GM12875 (cell line): ENCODE measurements around the gene SLX4.

Experiments
- H3K4me3 ChIP-seq: one replicate; pipeline ENCODE4 v1.5.1; 2011; ENCODE audit warnings: low read depth, low read length, control low read depth
- TF ChIP-seq, protein P1 (sequence below): IDR thresholded peaks from 2 replicates; pipeline ENCODE4 v1.5.1; 2011; ENCODE audit warnings: low read depth, mild to moderate bottlenecking, control low read depth, inconsistent platforms, low read length, moderate library complexity, borderline replicate concordance; ENCODE audit not compliant: insufficient read depth

The SLX4 gene

DNA sequence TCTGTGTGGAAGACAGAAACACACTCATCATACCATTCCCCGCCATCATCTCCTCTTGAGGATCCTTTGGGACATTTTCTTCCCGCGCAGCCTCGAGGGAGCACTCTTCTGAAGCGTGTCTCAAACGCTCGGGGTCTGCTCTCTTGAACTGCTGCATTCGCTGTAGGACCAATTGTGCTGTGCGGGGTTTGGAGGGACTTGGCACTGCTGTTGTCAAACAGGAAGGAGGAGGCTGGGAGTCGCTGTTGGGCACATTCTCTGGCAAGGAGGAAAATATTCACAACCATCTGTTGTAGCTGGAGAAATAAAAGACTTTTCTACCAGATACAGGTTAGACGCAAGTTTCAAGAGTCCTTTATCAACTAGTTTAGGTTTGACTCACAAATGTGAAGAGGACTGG lies 5.0 kb downstream of the SLX4 start:
- TF ChIP-seq, protein P1, sequence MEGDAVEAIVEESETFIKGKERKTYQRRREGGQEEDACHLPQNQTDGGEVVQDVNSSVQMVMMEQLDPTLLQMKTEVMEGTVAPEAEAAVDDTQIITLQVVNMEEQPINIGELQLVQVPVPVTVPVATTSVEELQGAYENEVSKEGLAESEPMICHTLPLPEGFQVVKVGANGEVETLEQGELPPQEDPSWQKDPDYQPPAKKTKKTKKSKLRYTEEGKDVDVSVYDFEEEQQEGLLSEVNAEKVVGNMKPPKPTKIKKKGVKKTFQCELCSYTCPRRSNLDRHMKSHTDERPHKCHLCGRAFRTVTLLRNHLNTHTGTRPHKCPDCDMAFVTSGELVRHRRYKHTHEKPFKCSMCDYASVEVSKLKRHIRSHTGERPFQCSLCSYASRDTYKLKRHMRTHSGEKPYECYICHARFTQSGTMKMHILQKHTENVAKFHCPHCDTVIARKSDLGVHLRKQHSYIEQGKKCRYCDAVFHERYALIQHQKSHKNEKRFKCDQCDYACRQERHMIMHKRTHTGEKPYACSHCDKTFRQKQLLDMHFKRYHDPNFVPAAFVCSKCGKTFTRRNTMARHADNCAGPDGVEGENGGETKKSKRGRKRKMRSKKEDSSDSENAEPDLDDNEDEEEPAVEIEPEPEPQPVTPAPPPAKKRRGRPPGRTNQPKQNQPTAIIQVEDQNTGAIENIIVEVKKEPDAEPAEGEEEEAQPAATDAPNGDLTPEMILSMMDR, result no peak
- no peak overlapping the region for H3K4me3 ChIP-seq

GRCh38 chr16:3602320-3602653 lies 9.1 kb downstream of the SLX4 start:
- TF ChIP-seq, protein P1, result no peak
- H3K4me3 ChIP-seq, result no peak overlapping the region

DNA sequence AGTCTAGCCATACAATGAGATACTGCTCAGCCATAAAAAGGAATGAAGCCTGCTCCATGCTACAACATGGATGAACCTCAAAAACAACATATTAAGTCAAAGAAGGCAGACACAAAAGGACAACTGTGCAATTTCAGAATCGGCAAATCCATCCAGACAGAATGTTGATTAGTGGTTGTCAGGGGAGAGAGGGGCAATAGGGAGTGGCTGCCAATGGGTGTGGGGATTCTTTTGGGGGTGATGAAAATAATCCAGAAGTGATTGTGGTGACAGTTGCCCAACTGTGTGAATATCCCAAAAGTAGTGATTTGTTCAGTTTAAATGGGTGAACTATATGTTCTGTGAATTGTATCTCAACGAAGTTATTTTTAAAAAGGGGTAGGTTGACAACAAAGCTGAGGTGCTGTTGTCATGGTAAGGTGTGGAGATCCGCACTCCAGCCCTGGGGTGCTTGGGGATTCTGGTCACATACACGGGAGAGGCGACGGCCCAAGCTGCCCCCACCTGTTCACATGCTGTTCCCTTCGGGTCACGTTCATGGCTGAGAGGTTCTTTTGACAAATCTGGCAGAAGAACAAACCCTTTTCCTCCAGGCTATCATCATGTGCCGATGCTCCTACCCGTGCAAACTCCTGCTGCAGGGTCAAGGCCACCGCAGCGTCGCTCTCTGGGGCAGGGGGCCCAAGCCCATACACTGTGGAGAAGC lies 9.6 kb downstream of the SLX4 start:
- no peak overlapping the region for H3K4me3 ChIP-seq
- TF ChIP-seq, protein P1, result no peak

DNA sequence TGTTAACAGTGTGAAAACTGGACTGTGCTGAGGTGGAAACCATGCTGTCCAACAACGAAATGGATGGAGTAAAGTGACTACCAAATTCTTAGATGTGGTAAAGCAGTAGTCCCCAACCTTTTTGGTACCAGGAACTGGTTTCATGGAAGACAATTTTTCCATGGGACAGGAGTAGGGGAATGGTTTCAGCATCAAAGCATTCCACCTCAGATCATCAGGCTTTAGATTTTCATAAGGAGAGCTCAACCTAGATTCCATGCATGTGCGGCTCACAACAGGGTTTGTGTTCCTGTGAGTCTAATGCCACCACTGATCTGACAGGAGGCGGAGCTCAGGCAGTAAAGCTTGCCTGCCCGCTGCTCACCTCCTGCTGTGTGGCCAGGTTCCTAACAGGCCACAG lies 11.5 kb downstream of the SLX4 start:
- H3K4me3 ChIP-seq, result no peak overlapping the region
- TF ChIP-seq, protein P1, result no peak

DNA sequence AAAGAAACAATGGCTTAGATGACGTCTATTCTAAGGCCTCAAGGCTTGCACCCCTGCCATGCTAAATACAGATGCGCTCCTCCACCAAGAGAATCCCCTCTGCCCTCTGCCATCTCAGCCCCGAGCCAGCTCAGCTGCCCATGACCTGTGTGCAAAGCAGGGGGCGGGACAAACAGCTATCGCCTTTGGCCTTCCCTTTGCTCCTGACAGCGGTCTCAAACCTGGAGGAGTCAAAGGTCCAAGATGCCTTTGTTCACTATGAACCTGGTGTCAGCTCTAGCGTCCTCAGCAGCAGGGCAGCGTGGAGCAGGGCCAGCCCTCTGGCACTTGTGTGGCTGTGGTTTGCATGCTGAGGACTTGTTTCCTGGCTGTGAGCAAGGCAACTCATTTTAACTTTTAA lies 12.3 kb downstream of the SLX4 start:
- TF ChIP-seq, protein P1, result no peak
- no peak overlapping the region for H3K4me3 ChIP-seq

DNA sequence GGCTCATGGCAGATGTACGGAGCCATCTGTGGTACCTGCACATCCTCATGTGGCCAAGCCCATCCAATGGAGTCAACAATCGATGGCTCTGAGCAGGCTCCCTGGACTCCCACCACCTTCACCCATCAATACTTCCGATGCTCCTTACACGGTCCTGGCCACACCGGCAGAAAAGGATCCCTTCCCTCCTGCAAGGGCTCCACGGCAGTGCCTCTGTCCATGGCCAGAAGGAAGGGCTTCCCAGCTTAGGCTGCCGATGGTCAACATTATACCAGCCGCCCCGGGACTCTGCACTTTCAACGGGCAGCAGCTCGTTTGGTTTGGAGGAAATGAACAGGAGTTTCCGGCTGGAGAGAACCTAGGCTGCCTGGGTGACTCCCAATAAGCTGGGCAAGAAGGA lies 13.2 kb downstream of the SLX4 start:
- no peak overlapping the region for H3K4me3 ChIP-seq
- TF ChIP-seq, protein P1, result no peak

- no peak overlapping the region for H3K4me3 ChIP-seq
- TF ChIP-seq, protein P1, result no peak
Observed at GRCh38 chr16:3597676-3598075, 13.7 kb downstream of the SLX4 start.
